Measurements from ENCODE around the gene ADAMTS2. TPM values are rescaled to one million over a fixed set of nuclear protein-coding genes. Genes with fewer than 3 reads are reported as not detected.
A peak's percentile ranks its signal among the peaks of the same experiment; 100 is the strongest.

Gene ADAMTS2
- total and polyA plus RNA-seq, 2 experiments from 2014 or later = 1.6 to 8.1 TPM

DNA sequence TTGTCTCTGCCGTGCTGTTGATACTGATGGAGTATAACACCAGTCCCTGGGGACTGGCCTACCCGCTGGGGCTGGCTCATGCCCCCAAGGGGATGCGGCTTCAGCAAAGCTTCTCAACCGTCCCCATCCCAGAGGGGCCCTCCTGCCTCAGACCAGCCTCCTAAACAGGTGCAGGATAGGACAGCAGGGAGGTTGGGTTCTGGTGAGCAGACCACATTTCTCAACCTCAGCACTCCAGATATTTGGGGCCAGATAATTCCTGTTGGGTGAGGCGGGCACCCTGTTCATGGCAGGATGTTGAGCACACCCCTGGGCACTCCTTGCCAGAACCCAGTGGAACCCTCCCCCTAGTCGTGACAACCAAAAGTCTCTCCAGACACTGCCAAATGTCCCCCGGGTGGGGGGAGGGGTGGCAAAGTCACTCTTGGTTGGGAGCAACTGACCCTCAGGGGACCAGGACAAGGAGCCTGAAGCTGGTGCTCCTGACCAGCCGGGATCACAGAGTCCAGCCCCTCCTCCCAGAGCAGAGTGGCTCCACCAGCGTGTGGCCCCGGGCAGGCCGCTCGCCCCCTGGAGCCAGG lies 177.3 kb downstream of the ADAMTS2 start (continued):
- no peak for TF ChIP-seq ZNF462 (CRISPR knock-in tag; IDR thresholded peaks at IDR 0.05)
- TF ChIP-seq CREB1 (CRISPR knock-in tag; IDR thresholded peaks at IDR 0.05; ENCODE audit: low read depth) = no peak
- TF ChIP-seq POLR2AphosphoS5 (IDR thresholded peaks at IDR 0.05; ENCODE audit: low read depth) = no peak
- TF ChIP-seq NANOG (IDR thresholded peaks at IDR 0.05; ENCODE audit: borderline replicate concordance) = no peak

DNA sequence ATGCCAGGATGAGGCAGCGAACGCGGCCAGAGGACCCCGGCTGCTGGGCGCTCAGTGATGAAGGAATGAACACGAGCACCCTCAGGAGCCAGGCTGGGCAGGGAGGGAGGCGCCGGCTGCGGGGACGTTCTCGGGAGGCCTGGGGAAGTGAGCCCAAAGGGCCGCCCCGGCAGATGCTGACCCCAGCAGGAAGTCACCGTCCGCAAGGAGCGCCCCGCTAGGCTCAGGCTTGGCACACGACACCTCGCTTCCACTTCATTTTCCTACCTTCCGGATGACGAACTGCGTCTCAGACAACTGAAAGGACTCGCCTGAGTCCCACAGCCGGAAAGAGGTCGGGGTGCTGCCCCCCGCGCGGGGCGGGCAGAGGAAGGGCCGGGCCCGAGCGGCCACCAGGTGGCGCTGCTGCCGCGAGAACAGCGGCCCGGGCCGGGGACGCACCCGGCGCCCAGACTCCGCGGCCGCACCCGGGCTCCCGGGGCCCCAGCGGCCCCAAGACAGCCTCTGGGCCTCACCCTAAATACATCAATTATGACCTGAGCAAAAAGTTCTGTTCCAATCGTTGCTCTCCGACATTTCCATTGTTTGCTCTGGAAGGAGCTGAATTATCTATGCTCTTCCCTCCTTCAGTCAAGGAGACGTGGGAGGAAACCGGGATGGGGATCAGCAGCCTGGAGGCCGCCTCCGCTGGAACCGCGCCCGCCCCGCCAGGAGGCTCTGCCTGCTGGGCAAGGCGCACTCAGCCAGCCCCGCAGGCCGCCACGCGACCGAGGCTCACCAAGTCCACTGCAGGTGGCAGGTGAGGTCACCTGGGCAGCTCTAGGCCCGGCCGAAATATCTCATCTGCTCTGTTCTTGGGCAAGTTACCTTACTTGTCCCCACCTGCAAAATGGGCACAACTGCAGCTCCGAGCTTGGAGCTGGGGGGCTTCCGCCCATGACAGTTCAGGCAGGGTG lies 178.1 kb downstream of the ADAMTS2 start:
- peak overlapping the region; percentile 50 for H3K4me3 ChIP-seq
- no peaks in the 10 kb centered on the region for H3K9me2 ChIP-seq (ENCODE audit: insufficient read depth)
- Mint-ChIP-seq H3K36me3 (ENCODE audit: low read depth) (peaks cover 6% of the 10 kb centered on the region; the same call in 1 of the 3 replicates), H3K4me1 (no peaks in the 10 kb centered on the region), H3K27me3 (ENCODE audit: insufficient read depth, low read depth, poor library complexity) (peaks cover 15% of the 10 kb centered on the region), H3K4me3 (peak overlapping the region; percentile 46; the same call in 1 of the 3 replicates), H3K9me3 (peaks cover 29% of the 10 kb centered on the region), H3K27ac (no peak overlapping the region)
- no peaks in the 10 kb centered on the region for H3K36me3 ChIP-seq (ENCODE audit: insufficient read depth)
- no peak overlapping the region for H3K27ac ChIP-seq (ENCODE audit: low read depth)
- no peaks in the 10 kb centered on the region for H3K27me3 ChIP-seq (ENCODE audit: insufficient read depth)
- no peaks in the 10 kb centered on the region for H3K79me2 ChIP-seq (replicated peaks; ENCODE audit: insufficient read depth)
- ATAC-seq (peak; percentile 96), DNase-seq (ENCODE audit: low spot score) (peak; percentile 79)
- H2AFZ ChIP-seq = no peak overlapping the region
- no peaks in the 10 kb centered on the region for H3F3A ChIP-seq (replicated peaks; ENCODE audit: low read depth)
- H3K4me2 ChIP-seq = peak overlapping the region; percentile 75
- H3K4me1 ChIP-seq (ENCODE audit: insufficient read depth) = no peaks in the 10 kb centered on the region
- TF ChIP-seq JUNB (IDR thresholded peaks at IDR 0.05; ENCODE audit: unreplicated experiment) (no peak), ETS1 (IDR thresholded peaks at IDR 0.05) (no peak), EZH2phosphoT487 (IDR thresholded peaks at IDR 0.05; ENCODE audit: unreplicated experiment) (no peak), STAT1 (IDR thresholded peaks at IDR 0.05; ENCODE audit: unreplicated experiment) (no peak), CREB1 (CRISPR knock-in tag; IDR thresholded peaks at IDR 0.05; ENCODE audit: low read depth) (no peak)
- TF ChIP-seq, protein P1, sequence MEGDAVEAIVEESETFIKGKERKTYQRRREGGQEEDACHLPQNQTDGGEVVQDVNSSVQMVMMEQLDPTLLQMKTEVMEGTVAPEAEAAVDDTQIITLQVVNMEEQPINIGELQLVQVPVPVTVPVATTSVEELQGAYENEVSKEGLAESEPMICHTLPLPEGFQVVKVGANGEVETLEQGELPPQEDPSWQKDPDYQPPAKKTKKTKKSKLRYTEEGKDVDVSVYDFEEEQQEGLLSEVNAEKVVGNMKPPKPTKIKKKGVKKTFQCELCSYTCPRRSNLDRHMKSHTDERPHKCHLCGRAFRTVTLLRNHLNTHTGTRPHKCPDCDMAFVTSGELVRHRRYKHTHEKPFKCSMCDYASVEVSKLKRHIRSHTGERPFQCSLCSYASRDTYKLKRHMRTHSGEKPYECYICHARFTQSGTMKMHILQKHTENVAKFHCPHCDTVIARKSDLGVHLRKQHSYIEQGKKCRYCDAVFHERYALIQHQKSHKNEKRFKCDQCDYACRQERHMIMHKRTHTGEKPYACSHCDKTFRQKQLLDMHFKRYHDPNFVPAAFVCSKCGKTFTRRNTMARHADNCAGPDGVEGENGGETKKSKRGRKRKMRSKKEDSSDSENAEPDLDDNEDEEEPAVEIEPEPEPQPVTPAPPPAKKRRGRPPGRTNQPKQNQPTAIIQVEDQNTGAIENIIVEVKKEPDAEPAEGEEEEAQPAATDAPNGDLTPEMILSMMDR (conservative IDR thresholded peaks at IDR 0.05; ENCODE audit: low read depth in 2 of 2) = peak; percentile 65 to 79
- no peaks in the 10 kb centered on the region for H4K20me1 ChIP-seq (replicated peaks; ENCODE audit: insufficient read depth)

Measured in GM23338 (cell line).